Type B pancreatic cell (in vitro differentiated cells): ENCODE results near the gene SUMF2. TPM values are rescaled to one million over a fixed set of nuclear protein-coding genes. Genes with fewer than 3 reads are reported as not detected.
"Not testable (repeated sequence)": the region's sequence is repeated elsewhere in the genome, so short reads cannot be mapped to it uniquely, and the experiment has no call there.

Source experiments
- DNase-seq: peaks from one replicate; pipeline ENCODE4 v3.0.0; 2021; ENCODE audit warnings: mixed read lengths; ENCODE audit not compliant: unreplicated experiment; ENCODE audit errors: extremely low spot score
- H3K27ac Mint-ChIP-seq: 2 replicates; pipeline ENCODE4 v1.8.0; 2021; ENCODE audit warnings: mild to moderate bottlenecking, mixed read lengths
- H3K27me3 Mint-ChIP-seq: 2 replicates; pipeline ENCODE4 v1.8.0; 2021; ENCODE audit warnings: mixed read lengths
- H3K36me3 Mint-ChIP-seq: 2 replicates; pipeline ENCODE4 v1.8.0; 2021; ENCODE audit warnings: mixed read lengths
- H3K4me1 Mint-ChIP-seq: one replicate; pipeline ENCODE4 v1.8.0; 2021; ENCODE audit warnings: mixed read lengths; ENCODE audit not compliant: unreplicated experiment
- H3K4me3 Mint-ChIP-seq: 2 replicates; pipeline ENCODE4 v1.8.0; 2021; ENCODE audit warnings: mild to moderate bottlenecking, mixed read lengths
- H3K9me3 Mint-ChIP-seq: 2 replicates; pipeline ENCODE4 v1.8.0; 2021; ENCODE audit warnings: mixed read lengths
- total RNA-seq: library from RNA; stranded (reverse); gene quantifications from 2 replicates; pipeline ENCODE4 v1.2.1, GENCODE V29; 2021; ENCODE audit warnings: low replicate concordance
- TF ChIP-seq, protein P1 (sequence below): fragments of 200-600 bp; sonication (generic); conservative IDR thresholded peaks from 2 replicates; pipeline ENCODE4 v1.5.0; 2021; ENCODE audit warnings: antibody characterized with exemption, mild to moderate bottlenecking

SUMF2 gene
- total RNA-seq, 1 donor from 2014 or later: 125 TPM

DNA sequence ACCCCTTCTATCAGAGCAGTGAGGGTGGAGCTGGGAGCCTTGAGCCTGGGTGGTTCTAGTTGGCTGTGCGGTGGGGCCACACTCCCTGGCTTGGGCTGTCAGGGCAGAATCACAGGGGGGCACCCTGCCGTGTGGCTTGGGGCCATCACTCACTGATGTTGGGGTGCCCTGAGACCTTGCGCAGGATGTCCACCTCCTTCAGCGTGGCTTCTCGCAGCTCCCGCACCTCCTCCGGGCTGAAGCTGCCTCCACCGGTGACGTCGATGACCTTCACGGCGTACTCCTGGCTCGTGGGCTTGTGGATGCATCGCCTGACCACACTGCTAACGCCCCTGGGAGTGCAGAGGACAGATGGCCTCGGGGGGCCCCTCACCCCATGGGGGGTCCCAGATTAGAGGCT, 23.4 kb downstream of the SUMF2 start:
- H3K36me3 Mint-ChIP-seq: no peaks in the 10 kb centered on the region
- no peak overlapping the region for H3K4me3 Mint-ChIP-seq
- H3K9me3 Mint-ChIP-seq: no peaks in the 10 kb centered on the region
- no peak overlapping the region for H3K27ac Mint-ChIP-seq
- TF ChIP-seq, protein P1, sequence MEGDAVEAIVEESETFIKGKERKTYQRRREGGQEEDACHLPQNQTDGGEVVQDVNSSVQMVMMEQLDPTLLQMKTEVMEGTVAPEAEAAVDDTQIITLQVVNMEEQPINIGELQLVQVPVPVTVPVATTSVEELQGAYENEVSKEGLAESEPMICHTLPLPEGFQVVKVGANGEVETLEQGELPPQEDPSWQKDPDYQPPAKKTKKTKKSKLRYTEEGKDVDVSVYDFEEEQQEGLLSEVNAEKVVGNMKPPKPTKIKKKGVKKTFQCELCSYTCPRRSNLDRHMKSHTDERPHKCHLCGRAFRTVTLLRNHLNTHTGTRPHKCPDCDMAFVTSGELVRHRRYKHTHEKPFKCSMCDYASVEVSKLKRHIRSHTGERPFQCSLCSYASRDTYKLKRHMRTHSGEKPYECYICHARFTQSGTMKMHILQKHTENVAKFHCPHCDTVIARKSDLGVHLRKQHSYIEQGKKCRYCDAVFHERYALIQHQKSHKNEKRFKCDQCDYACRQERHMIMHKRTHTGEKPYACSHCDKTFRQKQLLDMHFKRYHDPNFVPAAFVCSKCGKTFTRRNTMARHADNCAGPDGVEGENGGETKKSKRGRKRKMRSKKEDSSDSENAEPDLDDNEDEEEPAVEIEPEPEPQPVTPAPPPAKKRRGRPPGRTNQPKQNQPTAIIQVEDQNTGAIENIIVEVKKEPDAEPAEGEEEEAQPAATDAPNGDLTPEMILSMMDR: no peak
- no peak for DNase-seq
- no peaks in the 10 kb centered on the region for H3K27me3 Mint-ChIP-seq
- H3K4me1 Mint-ChIP-seq: no peaks in the 10 kb centered on the region

DNA sequence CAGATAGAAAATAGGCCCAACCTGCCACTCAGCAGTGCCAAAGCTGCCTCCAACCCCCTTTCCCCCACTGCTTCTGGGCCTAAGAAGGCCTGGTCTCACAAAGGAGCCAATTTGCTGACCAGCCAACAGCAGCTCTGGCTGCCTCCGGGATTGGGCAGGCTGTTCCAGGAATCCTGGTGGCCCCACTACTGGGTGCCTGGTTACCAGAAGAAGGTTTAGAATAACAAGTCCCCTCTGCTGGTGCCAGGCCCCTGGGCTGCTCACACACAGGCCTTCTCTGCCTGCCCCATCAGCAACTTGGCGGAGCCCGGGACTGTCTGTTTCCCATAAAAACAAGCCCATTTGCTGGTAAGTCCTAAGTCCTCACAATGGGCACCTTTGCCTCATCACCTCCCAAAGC, 27.5 kb downstream of the SUMF2 start:
- H3K9me3 Mint-ChIP-seq: no peaks in the 10 kb centered on the region
- TF ChIP-seq, protein P1: no peak
- no peak overlapping the region for H3K27ac Mint-ChIP-seq
- H3K4me3 Mint-ChIP-seq: no peak overlapping the region
- no peaks in the 10 kb centered on the region for H3K27me3 Mint-ChIP-seq
- peaks cover 3% of the 10 kb centered on the region for H3K36me3 Mint-ChIP-seq
- no peaks in the 10 kb centered on the region for H3K4me1 Mint-ChIP-seq
- DNase-seq: no peak

DNA sequence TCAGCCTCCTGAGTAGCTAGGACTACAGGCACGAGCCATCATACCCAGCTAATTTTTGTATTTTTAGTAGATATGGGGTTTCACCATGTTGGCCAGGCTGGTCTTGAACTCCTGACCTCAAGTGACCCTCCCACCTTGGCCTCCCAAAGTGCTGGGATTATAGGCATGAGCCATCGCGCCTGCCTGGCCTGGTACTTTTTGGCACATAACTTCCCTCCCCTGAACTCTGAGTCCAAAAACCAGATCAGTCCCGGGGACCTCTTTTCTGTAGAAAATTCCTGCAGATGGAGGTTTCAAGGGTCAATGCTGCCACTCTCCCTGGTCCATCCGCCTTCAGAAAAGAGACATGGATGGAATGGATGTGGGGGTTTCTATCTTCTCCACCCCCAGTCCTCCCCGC, 28.3 kb downstream of the SUMF2 start:
- H3K9me3 Mint-ChIP-seq, H3K27ac Mint-ChIP-seq, H3K4me3 Mint-ChIP-seq, H3K27me3 Mint-ChIP-seq, H3K4me1 Mint-ChIP-seq, DNase-seq, H3K36me3 Mint-ChIP-seq: not testable (repeated sequence)

DNA sequence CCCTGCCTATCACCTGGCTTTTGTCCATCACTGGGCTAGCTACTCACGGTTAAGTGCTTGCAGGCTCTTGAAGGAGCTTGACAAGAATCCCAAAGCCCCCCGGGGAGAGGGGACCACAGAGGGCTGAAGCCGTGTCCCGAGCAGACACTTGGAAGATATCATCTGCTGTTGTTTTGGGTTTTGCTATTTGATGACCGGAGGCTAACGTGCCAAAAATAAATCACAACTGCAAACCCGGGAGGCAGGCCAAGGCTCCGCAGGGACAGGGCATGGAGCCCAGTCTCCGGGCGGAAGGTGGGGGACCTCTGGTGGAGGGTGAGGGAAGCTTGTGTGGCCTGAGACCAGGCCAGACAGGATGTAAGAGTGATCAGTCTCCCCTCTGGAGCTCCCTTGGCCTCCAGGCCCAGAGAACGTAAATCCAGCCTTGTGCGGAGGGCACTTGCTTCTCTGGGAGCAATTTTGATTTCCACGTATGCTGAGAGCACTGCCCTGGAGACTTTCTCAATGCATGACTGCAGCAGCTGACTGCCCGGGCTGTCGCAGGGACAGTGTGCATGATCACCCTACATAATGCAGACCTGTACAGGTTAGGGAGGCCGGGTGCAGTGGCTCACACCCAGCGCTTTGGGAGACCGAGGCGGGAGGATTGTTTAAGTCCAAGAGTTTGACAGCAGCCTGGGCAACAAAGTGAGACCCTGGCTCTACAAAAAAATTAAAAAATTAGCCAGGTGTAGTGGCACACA, 28.9 kb downstream of the SUMF2 start, which contains the start of gene PHKG1:
PHKG1 (minus strand) TSS at position 164 of the 743 bp plus-strand sequence. CDS start 4,011 bp downstream, outside the sequence.
- H3K36me3 Mint-ChIP-seq: peaks cover 3% of the 10 kb centered on the region
- H3K9me3 Mint-ChIP-seq: no peaks in the 10 kb centered on the region
- no peaks in the 10 kb centered on the region for H3K4me1 Mint-ChIP-seq
- no peak within 1 kb of the TSS for H3K27ac Mint-ChIP-seq
- no peaks in the 10 kb centered on the region for H3K27me3 Mint-ChIP-seq
- TF ChIP-seq, protein P1: peak; percentile 34
- DNase-seq: no peak
- H3K4me3 Mint-ChIP-seq: no peak within 1 kb of the TSS

DNA sequence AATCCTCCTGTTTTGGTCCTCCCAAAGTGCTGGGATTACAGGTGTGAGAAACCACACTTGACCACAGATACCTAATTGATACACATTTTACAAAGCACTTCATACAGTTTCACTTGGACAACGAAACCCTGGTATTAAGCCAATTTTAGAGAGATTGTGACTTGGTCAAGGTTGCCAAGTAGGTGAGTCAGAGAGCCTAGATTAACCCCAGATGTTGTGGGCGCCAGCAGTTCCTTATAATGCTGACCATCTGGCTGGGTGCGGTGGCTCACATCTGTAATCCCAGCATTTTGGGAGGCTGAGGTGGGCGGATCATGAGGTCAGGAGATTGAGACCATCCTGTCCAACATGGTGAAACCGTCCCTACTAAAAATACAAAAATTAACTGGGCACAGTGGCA, 33.6 kb downstream of the SUMF2 start:
- H3K27ac Mint-ChIP-seq: no peak overlapping the region
- H3K27me3 Mint-ChIP-seq: no peaks in the 10 kb centered on the region
- no peaks in the 10 kb centered on the region for H3K4me1 Mint-ChIP-seq
- TF ChIP-seq, protein P1: no peak
- peaks cover 3% of the 10 kb centered on the region for H3K36me3 Mint-ChIP-seq
- no peaks in the 10 kb centered on the region for H3K9me3 Mint-ChIP-seq
- DNase-seq: no peak
- H3K4me3 Mint-ChIP-seq: no peak overlapping the region

DNA sequence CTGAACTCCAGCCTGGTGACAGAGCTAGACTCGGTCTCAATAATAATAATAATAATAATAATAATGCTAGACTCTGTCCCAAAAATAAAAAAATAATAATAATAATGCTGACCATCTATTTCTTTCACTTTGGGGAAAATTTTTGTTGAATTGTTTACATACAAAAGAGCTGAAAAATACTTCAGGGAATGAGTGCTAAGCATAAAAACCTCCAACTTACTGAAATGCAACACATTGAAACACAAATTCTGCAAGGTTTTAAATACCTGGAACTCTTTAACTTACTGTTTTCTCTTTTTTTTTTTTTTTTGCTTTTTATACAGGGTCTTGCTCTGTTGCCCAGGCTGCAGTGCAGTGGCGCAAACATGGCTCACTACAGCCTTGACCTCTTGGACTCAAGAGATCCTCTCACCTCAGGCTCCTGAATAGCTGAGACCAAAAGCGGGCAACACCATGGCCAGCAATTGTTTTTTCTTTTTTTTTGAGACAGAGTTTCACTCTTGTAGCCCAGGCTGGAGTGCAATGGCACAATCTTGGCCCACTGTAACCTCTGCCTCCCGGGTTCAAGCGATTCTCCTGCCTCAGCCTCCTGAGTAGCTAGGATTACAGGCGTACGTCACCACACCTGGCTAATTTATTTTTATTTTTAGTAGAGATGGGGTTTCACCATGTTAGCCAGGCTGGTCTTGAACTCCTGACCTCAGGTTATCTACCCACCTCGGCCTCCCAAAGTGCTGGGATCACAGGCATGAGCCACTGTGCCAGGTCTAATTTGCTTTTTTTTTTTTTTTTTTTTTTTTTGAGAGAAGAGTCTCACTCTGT, 34.3 kb downstream of the SUMF2 start:
- not testable (repeated sequence) for H3K4me3 Mint-ChIP-seq, DNase-seq, H3K27me3 Mint-ChIP-seq, H3K36me3 Mint-ChIP-seq, H3K9me3 Mint-ChIP-seq, H3K27ac Mint-ChIP-seq, H3K4me1 Mint-ChIP-seq
